HepG2 (cell line): ENCODE results near the gene WDR91. TPM values are rescaled to one million over a fixed set of nuclear protein-coding genes. Genes with fewer than 3 reads are reported as not detected.
A peak's percentile ranks its signal among the peaks of the same experiment; 100 is the strongest.

Source experiments
- ARHGAP35 ChIP-seq: sonication (generic); formaldehyde crosslinking; IDR thresholded peaks from 2 replicates; pipeline ENCODE4 v1.9.0; 2022; ENCODE audit warnings: mild to moderate bottlenecking, inconsistent platforms, moderate library complexity, missing genetic modification reagents, borderline replicate concordance
- CBX2 ChIP-seq, 2 experiments: fragments of 200-600 bp in 1 of 2; sonication (generic); formaldehyde crosslinking in 1 of 2; IDR thresholded peaks; 2 replicates each; pipeline versions ENCODE4 v1.7.0 to v1.8.1; 2018 to 2022; ENCODE audit warnings: low read depth in 2 of 2, low read length in 1 of 2, mild to moderate bottlenecking in 1 of 2, missing genetic modification reagents in 1 of 2
- CREB1 ChIP-seq, 2 experiments: fragments of 450-650 bp in 1 of 2; IDR thresholded peaks; 2 replicates each; pipeline ENCODE4 v1.6.1; 2016 to 2017; ENCODE audit warnings: control low read depth in 1 of 2, mild to moderate bottlenecking in 1 of 2, missing compliant biosample characterization in 1 of 2, missing genetic modification characterization in 1 of 2
- DNMT3B ChIP-seq: conservative IDR thresholded peaks from 2 replicates; pipeline ENCODE4 v1.6.1; 2016; ENCODE audit warnings: missing biosample characterization, control low read depth
- FOXC1 ChIP-seq: sonication (generic); formaldehyde crosslinking; IDR thresholded peaks from 2 replicates; pipeline ENCODE4 v1.8.0; 2022; ENCODE audit warnings: mild to moderate bottlenecking, missing genetic modification reagents, borderline replicate concordance
- HDAC1 ChIP-seq: sonication (generic); formaldehyde crosslinking; IDR thresholded peaks from 2 replicates; pipeline ENCODE4 v1.5.1; 2020; ENCODE audit warnings: mild to moderate bottlenecking, missing genetic modification reagents
- HINFP ChIP-seq: sonication (generic); formaldehyde crosslinking; IDR thresholded peaks from 2 replicates; pipeline ENCODE4 v1.4.0; 2020; ENCODE audit warnings: low read depth, mild to moderate bottlenecking, missing genetic modification reagents
- HOXA5 ChIP-seq: sonication (generic); formaldehyde crosslinking; IDR thresholded peaks from 2 replicates; pipeline ENCODE4 v1.4.0; 2020; ENCODE audit warnings: missing genetic modification reagents
- KDM6A ChIP-seq: IDR thresholded peaks from 2 replicates; pipeline ENCODE4 v1.6.1; 2016; ENCODE audit warnings: low read depth
- NFAT5 ChIP-seq: sonication (generic); formaldehyde crosslinking; IDR thresholded peaks from 2 replicates; pipeline ENCODE4 v1.4.0; 2020; ENCODE audit warnings: missing genetic modification reagents
- NFIC ChIP-seq: IDR thresholded peaks from 2 replicates; pipeline ENCODE4 v1.6.1; 2012; ENCODE audit warnings: mild to moderate bottlenecking, low read length, inconsistent platforms
- NFKB2 ChIP-seq: sonication (generic); formaldehyde crosslinking; IDR thresholded peaks from 2 replicates; pipeline ENCODE4 v1.4.0; 2020; ENCODE audit warnings: missing genetic modification reagents, borderline replicate concordance
- NFYB ChIP-seq: sonication (generic); formaldehyde crosslinking; IDR thresholded peaks from 2 replicates; pipeline ENCODE4 v1.4.0; 2020; ENCODE audit warnings: missing genetic modification reagents
- POGK ChIP-seq: sonication (generic); formaldehyde crosslinking; conservative IDR thresholded peaks from 2 replicates; pipeline ENCODE4 v1.8.0; 2022; ENCODE audit warnings: mild to moderate bottlenecking, moderate library complexity, missing genetic modification reagents
- SMC3 ChIP-seq: IDR thresholded peaks from 2 replicates; pipeline ENCODE4 v1.6.1; 2011; ENCODE audit warnings: low read length, improper control_type of control experiment
- STAG1 ChIP-seq: sonication (generic); formaldehyde crosslinking; IDR thresholded peaks from 2 replicates; pipeline ENCODE4 v1.4.0; 2020; ENCODE audit warnings: missing genetic modification reagents
- ZFX ChIP-seq: sonication (generic); formaldehyde crosslinking; IDR thresholded peaks from 2 replicates; pipeline ENCODE4 v1.4.0; 2020; ENCODE audit warnings: mild to moderate bottlenecking, low read depth, missing genetic modification reagents, moderate library complexity
- ZNF350 ChIP-seq: sonication (generic); formaldehyde crosslinking; IDR thresholded peaks from 2 replicates; pipeline ENCODE4 v1.4.0; 2020; ENCODE audit warnings: mild to moderate bottlenecking, low read depth, missing genetic modification reagents, borderline replicate concordance
- ZNF547 ChIP-seq: sonication (generic); formaldehyde crosslinking; IDR thresholded peaks from 2 replicates; pipeline ENCODE4 v1.5.1; 2020; ENCODE audit warnings: mild to moderate bottlenecking, missing genetic modification reagents
- ZSCAN22 ChIP-seq: sonication (generic); formaldehyde crosslinking; IDR thresholded peaks from 2 replicates; pipeline ENCODE4 v1.4.0; 2020; ENCODE audit warnings: mild to moderate bottlenecking, missing genetic modification reagents
- ZSCAN31 ChIP-seq: sonication (generic); formaldehyde crosslinking; IDR thresholded peaks from 2 replicates; pipeline ENCODE4 v1.5.0; 2020; ENCODE audit warnings: low read depth, mild to moderate bottlenecking, missing genetic modification reagents
- polyA plus RNA-seq, 8 experiments: library from polyadenylated mRNA; depleted of rRNA in 3 of 8; stranded (reverse) in 7 of 8; unstranded in 1 of 8; fragments of >200 nt; fragmentation: Illumina TruSeq in 4 of 8; extraction: Trizol in 4 of 8; gene quantifications; 2 replicates each; pipeline versions ENCODE4 v1.2.1 to v1.2.3, GENCODE V29; 2011 to 2016; ENCODE audit warnings: low read depth in 4 of 8, missing spikeins in 1 of 8, mixed read lengths in 1 of 8; ENCODE audit not compliant: insufficient read depth in 1 of 8
- total RNA-seq, 5 experiments: library from RNA; depleted of rRNA; stranded (reverse); fragments of >200 nt; fragmentation: Illumina TruSeq; extraction: Trizol; gene quantifications; 2 replicates each; pipeline ENCODE4 v1.2.3, GENCODE V29; 2016; ENCODE audit warnings: low read depth in 1 of 5

WDR91 gene
- total and polyA plus RNA-seq, 2 of the 13 experiments (the other 11 are each of a cell fraction or from before 2014, with no cell fraction given), result 11.6 to 12.1 TPM

GRCh38 chr7:135211179-135211945 is at the start of gene WDR91 (continued):
- TF ChIP-seq NFAT5 (CRISPR knock-in tag), result no peak; the same call in 1 of the 2 replicates
- TF ChIP-seq CREB1 (IDR thresholded peaks at IDR 0.05), result peak; percentile 53; the same call in 1 of the 2 replicates
- TF ChIP-seq CREB1 (CRISPR knock-in tag; IDR thresholded peaks at IDR 0.05), result no peak
- TF ChIP-seq ZSCAN31 (CRISPR knock-in tag), result 0 out of 2 replicates have a peak, but pooled peaks have one; percentile 35
- TF ChIP-seq HDAC1 (CRISPR knock-in tag), result peak; percentile 30; the same call in 1 of the 2 replicates
- 0 out of 2 replicates have a peak, but pooled peaks have one; percentile 19 for TF ChIP-seq POGK (CRISPR knock-in tag)
- peak; percentile 59 for TF ChIP-seq ZFX (CRISPR knock-in tag)
- TF ChIP-seq FOXC1, result peak; percentile 65; the same call in 1 of the 2 replicates
- no peak for TF ChIP-seq ZNF350 (CRISPR knock-in tag)
- TF ChIP-seq NFYB (CRISPR knock-in tag), result no peak
- no peak for TF ChIP-seq HINFP (CRISPR knock-in tag)
- TF ChIP-seq STAG1, result no peak
- TF ChIP-seq NFIC, result no peak
- no peak for TF ChIP-seq DNMT3B
- TF ChIP-seq CBX2 (IDR thresholded peaks at IDR 0.05; ENCODE audit: low read depth, low read length), result no peak
- no peak for TF ChIP-seq CBX2 (CRISPR knock-in tag; IDR thresholded peaks at IDR 0.05; ENCODE audit: low read depth)
- peak; percentile 75 for TF ChIP-seq ZNF547 (CRISPR knock-in tag)
- TF ChIP-seq KDM6A (CRISPR knock-in tag), result no peak
- peak; percentile 51; the same call in 1 of the 2 replicates for TF ChIP-seq ARHGAP35 (CRISPR knock-in tag)
- peak; percentile 87 for TF ChIP-seq ZSCAN22 (CRISPR knock-in tag)
- no peak for TF ChIP-seq SMC3
- peak; percentile 32; the same call in 1 of the 2 replicates for TF ChIP-seq HOXA5
- peak; percentile 61; the same call in 1 of the 2 replicates for TF ChIP-seq NFKB2 (CRISPR knock-in tag)
